ENCODE results near the gene RAB10.
"Not testable (repeated sequence)": the region's sequence is repeated elsewhere in the genome, so short reads cannot be mapped to it uniquely, and the experiment has no call there.

Gene RAB10

DNA sequence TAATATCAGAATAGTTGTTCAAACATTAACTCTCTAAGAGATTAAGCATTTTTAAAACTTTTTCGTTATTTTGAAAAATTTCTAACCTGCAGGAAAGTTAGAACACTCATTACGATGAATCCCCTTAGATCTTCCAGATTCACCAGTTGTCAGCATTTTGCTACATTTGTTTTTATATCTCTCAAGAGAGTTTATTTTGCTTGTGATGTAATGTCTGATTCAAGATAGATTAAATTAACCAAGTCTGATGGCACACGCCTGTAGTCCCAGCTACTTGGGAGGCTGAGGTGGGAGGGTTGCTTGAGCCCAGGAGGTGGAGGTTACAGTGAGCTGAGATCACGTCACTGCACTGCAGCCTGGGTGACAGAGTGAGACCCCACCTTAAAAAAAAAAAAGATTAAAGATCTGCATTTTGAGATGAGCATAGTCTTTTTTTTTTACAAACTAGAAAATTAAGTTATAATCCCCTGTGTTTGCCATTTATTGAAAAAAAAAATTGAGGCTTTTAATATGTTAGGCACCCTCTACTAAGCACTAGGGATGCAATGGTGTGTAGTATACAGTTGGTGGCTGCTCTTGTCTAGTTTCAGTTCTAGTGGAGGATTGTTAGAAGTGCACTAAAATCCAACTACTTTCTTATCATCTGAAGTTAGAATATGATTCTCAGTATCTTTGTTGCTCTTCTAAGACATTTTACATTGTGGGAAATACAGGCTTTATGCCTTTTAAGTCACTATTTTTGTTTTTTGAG lies 20.9 kb downstream of the RAB10 start:
- no peak for DNase-seq (ENCODE audit: low spot score)
- no peak for FAIRE-seq

DNA sequence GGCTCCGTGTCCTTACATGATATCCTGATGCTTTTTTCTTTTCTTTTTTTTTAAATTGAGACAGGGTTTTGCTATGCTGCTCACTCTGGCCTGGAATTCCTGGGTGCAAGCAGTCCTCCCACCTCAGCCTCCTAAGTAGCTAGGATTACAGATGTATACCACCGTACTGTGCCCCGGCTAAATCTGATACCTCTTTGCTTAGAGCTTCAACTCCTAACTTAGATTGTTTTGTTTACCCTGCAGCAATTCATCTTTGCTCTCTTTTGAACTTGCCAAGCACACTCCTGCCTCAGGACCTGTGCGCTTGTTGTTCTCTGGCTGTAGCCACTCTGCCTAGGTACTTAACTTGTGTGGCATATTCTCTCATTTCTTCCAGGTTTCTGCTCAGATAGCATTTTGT lies 24.5 kb downstream of the RAB10 start:
- DNase-seq (ENCODE audit: low spot score) (no peak), FAIRE-seq (no peak)

- FAIRE-seq (no peak), DNase-seq (ENCODE audit: low spot score) (no peak)
These were observed 25.7 kb downstream of the RAB10 start for GRCh38 chr2:26059542-26059941.

DNA sequence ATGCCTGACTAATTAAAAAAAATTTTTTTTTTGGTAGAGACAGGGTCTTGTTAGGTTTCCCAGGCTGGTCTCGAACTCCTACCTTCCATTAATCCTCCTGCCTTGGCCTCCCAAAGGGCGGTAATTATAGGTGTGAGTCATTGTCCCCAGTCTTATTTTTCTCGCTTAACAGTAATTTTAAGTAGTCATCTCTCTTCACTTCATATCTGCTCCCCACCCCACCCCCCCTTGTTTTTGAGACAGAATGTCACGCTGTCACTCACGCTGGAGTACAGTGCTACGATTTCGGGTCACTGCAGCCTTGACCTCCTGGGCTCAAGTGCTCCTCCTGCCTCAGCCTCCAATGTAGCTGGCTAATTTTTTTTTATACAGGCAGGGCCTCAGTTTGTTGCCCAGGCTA lies 27.7 kb downstream of the RAB10 start:
- FAIRE-seq (no peak), DNase-seq (ENCODE audit: low spot score) (no peak)

DNA sequence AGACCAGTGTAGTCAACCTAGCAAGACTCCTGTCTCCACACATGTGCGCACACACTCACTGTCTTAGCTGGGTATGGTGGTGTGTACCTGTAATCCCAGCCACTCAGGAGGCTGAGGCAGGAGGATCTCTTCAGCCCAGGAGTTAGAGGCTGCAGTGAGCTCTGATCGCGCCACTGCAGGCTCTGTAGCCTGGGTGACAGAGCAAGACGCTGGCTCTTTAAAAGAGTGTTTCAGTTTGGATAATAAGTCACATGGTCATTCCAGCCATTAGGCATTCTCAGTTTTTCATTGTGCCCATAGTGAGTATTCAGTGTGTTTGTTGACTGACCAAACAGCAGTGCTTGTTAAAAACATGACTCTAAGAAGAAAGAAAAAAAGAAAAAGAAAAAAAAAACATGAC lies 31.0 kb downstream of the RAB10 start:
- no peak for FAIRE-seq

DNA sequence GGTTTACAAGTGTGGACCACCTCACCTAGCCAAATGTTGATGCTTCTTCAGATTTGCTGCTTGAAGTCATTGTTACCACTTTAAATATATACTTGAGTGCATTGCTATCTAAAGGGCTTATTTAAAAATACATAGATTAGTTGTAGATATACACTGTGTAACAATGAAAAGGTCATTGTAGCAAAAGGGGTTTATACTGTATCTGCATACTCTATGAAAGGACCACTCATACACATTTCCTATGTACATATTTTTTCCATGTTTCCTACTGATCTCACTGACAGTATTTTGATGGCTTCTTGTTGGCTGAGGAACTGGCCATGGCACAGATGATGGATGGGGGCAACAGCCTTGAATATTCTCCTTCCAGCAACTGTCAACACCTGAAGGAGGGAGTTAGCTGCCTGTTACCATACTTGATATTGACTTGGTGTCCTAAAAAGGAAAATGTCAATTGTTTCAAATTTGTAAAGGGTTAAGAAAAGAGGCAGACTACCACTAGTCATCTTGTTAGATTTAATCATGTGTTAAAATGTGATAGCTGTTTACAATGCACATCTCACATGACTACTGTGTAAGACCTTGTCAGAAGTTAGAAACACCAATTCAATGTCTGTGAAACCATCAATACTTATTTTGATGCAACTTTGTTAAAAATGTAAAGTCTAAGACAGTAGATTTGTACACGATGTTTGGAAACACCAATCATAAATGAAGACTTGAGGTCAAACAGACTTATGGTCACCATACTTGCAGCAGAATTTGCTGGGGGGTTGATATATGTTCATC lies 33.5 kb downstream of the RAB10 start:
- FAIRE-seq (no peak), DNase-seq (ENCODE audit: low spot score) (no peak)

More for the DNA sequence above, 31.0 kb downstream of the RAB10 start:
- no peak for DNase-seq (ENCODE audit: low spot score)

DNA sequence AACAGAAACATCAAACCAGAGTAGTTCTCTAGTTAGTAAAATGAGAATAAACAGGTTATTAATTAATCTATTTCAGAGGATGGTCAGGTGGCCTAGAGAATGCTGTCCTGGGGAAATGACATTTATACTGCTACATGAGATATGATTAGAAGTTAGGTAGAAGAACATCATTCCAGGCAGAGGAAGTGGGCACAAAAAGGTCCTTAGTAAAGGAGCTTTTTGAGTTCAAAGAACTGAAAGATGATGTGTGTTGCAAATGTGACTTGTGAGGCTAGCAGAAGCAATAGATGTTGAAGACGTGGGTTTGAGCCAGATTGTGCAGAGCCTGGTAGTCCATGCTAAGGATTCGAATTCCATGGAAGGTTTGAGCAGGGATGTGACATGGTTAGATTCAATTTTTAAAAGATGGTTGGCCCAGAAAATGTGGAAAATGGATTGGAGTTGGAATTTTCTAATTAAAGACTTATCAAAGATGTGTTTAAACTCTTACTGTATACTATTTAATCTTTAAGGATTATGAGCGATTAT lies 34.2 kb downstream of the RAB10 start:
- DNase-seq (ENCODE audit: low spot score) (no peak), FAIRE-seq (no peak)

DNA sequence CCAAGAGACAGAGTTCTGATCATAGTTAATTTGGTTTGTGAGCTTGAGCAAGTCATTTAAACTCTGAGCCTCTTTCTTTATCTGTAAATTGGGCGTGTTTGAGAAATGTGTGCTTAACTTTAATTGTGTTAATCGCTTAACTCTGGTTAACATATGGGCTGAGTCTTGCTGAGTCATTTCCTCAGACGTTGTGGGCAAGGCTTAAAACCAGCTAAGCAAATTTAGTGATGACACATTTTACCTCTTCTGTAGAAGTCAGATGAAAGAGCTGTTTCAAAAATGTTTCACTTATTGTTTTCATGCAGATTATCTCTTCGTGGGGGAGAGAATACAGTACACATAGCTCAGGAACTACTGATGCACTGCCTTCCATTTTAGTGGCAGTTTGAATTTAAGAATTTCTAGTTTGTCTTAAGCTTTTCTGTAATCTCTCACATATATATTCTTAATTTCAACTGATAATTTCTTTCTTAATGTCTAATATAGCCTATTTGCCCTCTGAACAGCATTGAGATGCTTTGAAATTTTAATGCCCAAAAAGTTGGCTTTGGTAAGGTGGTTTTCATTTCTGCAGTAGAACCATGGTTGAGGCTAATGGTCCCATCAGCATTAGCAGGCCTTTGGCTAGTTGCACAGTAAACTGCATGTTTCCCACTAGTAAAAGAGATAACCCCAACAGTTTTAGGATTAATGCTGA lies 34.9 kb downstream of the RAB10 start:
- DNase-seq (ENCODE audit: low spot score) (peak; percentile 74), FAIRE-seq (peak; percentile 95)

DNA sequence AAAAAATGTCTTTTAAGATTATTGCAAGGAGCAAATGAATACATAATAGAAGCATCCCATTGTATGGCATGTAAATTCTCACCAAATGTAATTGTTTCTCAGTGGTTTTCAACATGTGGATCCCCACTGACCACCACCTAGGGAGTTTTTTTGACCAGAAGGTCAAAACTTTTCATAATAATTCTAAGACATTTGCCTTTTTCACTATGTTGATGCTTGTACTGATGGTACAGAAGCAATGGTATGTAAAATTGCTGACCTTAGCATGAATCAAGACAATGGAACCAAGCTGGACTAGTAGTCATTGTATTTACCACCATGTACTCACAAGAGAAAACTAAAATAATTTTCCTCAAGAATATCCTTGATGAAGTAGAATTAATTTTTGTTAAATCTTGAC lies 36.8 kb downstream of the RAB10 start:
- DNase-seq (ENCODE audit: low spot score): no peak
- FAIRE-seq: no peak

- DNase-seq (ENCODE audit: low spot score) (no peak), FAIRE-seq (no peak)
These were observed 39.3 kb downstream of the RAB10 start for GRCh38 chr2:26072925-26073768.

GRCh38 chr2:26073830-26074229 lies 39.9 kb downstream of the RAB10 start:
- FAIRE-seq: no peak

GRCh38 chr2:26074676-26075075 lies 40.8 kb downstream of the RAB10 start:
- FAIRE-seq (peak; percentile 46), DNase-seq (ENCODE audit: low spot score) (no peak)

More at GRCh38 chr2:26073830-26074229, 39.9 kb downstream of the RAB10 start:
- DNase-seq (ENCODE audit: low spot score): no peak

DNA sequence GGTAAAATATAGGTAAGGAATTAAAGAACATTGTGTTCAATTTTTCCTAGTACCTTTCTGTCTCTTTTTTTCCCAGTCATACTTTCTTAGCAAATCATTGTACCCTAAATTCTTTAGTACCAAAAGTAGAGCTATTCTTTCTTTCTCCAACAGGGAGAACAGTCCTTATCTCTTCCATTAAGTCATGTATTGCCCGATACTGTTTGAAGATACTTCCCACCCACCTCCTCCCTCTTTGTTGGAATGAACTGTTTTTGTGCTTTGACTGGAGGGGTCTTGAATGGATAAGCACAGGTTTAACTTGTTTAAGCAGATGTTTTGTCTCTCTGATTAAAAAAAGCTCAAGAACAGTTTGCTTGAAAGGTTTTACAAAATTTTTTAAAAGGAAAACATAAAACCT lies 41.3 kb downstream of the RAB10 start:
- no peak for FAIRE-seq

GRCh38 chr2:26076001-26076587 lies 42.2 kb downstream of the RAB10 start:
- DNase-seq (ENCODE audit: low spot score) (no peak), FAIRE-seq (no peak)

More for the DNA sequence above, 41.3 kb downstream of the RAB10 start:
- DNase-seq (ENCODE audit: low spot score): no peak

- DNase-seq (ENCODE audit: low spot score) (no peak), FAIRE-seq (no peak)
These were observed 43.4 kb downstream of the RAB10 start for GRCh38 chr2:26077291-26077690.

- no peak for DNase-seq (ENCODE audit: low spot score)
- FAIRE-seq: no peak
These were observed 45.1 kb downstream of the RAB10 start for GRCh38 chr2:26078939-26079338.

DNA sequence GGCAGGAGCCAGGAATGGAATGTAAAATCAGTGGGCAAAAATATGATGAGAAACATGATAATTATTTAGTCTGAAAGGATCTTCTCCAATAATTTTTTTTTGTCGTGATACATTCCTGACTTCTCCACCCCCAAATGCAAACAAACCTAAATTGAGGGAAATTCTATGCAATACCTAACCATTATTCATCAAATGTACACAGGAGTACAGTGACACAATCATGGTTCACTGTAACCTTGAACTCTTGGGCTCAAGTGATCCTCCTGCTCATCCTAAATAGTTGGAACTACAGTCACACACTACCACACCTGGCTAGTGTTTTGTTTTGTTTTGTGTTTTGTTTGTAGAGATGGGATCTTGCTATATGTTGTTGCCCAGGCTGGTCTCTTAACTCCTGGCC lies 46.5 kb downstream of the RAB10 start:
- FAIRE-seq (no peak), DNase-seq (ENCODE audit: low spot score) (no peak)

- FAIRE-seq; DNase-seq (ENCODE audit: low spot score): not testable (repeated sequence)
These were observed 47.0 kb downstream of the RAB10 start for GRCh38 chr2:26080925-26081324.

DNA sequence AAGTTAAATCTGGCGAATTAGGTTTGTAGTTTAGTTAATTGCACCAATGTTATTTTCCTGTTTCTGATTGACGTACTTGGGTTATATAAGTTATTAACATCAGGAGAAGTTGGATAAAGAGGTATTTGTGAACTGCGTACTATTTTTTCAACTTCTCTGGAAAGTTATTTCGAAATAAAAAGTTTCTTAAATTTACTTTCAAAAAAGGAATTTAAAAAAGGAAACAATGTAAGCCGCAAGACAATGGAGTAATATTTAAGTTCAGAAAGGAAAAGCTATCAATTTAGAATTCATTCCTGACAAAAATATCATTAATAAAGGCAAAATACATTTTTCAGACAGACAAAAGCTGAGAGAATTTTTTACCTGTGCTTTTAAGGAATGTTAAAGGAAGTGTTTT lies 47.7 kb downstream of the RAB10 start:
- FAIRE-seq (no peak), DNase-seq (ENCODE audit: low spot score) (no peak)

GRCh38 chr2:26086155-26086637 lies 52.3 kb downstream of the RAB10 start:
- DNase-seq (ENCODE audit: low spot score) (no peak), FAIRE-seq (no peak)
